Omental fat pad (tissue), 4 donors: ENCODE results near the gene ATXN10. TPM values are rescaled to one million over a fixed set of nuclear protein-coding genes. Genes with fewer than 3 reads are reported as not detected.

Experiments
- ATAC-seq: fragments of 150-250 bp; one replicate; pipeline ENCODE4 v1.9.1; 2016; ENCODE audit warnings: mild to moderate bottlenecking, moderate library complexity; ENCODE audit not compliant: low FRiP score
- DNase-seq: peaks from one replicate; pipeline ENCODE4 v3.0.0-alpha.2; 2019; ENCODE audit warnings: low spot score
- total RNA-seq, 4 donors: library from RNA; depleted of rRNA; stranded (reverse); fragments of >200 nt; gene quantifications; one replicate each; pipeline ENCODE4 v1.1.0, GENCODE V29; 2016
- TF ChIP-seq, protein P1 (sequence below), 3 donors: fragments of 450-650 bp; IDR thresholded peaks; one replicate each; pipeline ENCODE4 v1.5.1; 2016 to 2017; ENCODE audit warnings: antibody characterized with exemption in 3 of 3, mild to moderate bottlenecking in 3 of 3, moderate library complexity in 2 of 3

ATXN10 gene
- total RNA-seq, 4 donors from 2014 or later, result 80.9 to 127 (median 103) TPM

DNA sequence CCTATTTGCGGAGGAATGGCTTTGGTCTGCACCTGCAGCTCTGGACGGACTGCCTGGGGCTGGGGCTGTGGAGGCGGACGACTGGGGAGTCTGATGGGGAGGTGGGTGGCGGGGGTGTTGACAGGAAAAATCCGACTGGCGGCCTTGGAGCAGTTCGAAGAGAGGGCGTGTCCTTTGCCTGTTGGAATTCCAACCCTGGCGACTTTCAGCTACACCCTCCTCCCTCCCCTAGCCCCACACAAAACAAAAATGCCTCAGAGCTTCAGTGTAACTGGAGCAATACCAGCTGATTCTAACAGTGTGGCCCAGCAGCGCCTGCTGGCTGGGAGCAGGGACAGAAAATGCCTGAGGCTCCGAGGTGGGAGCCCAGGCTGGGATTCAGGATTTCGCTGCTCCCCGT lies 85.4 kb downstream of the ATXN10 start:
- ATAC-seq, result no peak
- TF ChIP-seq, protein P1, sequence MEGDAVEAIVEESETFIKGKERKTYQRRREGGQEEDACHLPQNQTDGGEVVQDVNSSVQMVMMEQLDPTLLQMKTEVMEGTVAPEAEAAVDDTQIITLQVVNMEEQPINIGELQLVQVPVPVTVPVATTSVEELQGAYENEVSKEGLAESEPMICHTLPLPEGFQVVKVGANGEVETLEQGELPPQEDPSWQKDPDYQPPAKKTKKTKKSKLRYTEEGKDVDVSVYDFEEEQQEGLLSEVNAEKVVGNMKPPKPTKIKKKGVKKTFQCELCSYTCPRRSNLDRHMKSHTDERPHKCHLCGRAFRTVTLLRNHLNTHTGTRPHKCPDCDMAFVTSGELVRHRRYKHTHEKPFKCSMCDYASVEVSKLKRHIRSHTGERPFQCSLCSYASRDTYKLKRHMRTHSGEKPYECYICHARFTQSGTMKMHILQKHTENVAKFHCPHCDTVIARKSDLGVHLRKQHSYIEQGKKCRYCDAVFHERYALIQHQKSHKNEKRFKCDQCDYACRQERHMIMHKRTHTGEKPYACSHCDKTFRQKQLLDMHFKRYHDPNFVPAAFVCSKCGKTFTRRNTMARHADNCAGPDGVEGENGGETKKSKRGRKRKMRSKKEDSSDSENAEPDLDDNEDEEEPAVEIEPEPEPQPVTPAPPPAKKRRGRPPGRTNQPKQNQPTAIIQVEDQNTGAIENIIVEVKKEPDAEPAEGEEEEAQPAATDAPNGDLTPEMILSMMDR (IDR thresholded peaks at IDR 0.05), result no peak

DNA sequence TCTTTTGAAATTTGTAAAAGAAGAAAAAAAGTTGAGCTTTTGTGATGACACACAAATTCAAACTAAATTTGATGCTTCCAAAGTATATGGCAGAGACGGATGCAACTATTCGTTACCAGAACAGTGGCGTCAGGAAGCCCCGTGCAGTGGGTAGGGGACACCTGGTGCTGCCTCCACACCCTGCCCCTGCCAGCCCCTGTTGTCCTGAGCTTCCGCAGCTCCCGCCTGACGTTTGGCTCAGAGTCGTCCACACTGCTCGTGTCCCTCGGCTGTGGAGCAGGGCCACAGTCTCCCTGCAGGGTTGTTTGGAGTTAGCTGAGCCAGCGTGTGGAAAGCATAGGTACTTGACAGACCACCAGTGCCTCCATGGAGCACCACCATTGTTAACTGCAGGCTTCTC lies 86.3 kb downstream of the ATXN10 start:
- TF ChIP-seq, protein P1 (IDR thresholded peaks at IDR 0.05), result no peak
- ATAC-seq (no peak), DNase-seq (no peak)

More for the DNA sequence above, 85.4 kb downstream of the ATXN10 start:
- DNase-seq, result no peak

DNA sequence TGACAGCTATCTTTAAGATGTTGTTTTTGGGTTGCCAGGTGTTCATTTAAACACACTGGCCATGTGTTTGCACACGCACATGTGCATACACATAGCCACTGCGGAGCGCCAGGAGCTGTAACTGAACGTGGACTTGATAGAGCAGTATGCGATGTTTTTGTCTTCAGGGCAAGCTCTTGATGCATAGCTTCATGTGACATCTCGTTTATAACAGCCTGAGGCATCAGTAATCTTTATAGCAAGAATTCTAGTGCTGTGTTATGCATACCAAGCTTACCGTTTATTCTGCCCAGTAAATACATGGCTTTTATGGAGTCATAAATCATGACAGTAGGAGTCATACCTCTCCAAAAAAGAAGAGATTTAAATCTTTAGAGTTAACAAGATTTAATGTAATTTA lies 87.0 kb downstream of the ATXN10 start:
- TF ChIP-seq, protein P1 (IDR thresholded peaks at IDR 0.05), result no peak
- ATAC-seq (no peak), DNase-seq (no peak)

DNA sequence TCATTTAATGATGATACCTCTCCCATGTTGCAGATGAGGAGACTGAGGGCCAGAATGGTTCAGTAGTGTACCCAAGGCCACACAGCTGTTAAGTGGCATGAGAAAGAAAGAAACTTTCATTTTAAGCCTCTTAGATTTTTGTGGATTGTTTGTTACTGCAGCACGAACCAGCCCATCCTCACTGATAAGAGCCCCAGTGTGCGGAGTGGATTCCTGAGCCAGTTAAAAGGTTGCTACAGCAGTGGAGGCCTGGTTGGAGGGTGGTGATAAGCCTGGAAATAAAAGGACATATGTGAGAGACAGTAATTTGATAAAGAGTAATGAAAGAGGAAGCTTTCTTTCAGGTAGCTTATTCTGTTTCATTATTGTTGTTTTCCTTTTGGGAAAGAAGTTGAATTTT lies 89.0 kb downstream of the ATXN10 start:
- ATAC-seq, result no peak
- TF ChIP-seq, protein P1 (IDR thresholded peaks at IDR 0.05), result no peak
- DNase-seq, result no peak

DNA sequence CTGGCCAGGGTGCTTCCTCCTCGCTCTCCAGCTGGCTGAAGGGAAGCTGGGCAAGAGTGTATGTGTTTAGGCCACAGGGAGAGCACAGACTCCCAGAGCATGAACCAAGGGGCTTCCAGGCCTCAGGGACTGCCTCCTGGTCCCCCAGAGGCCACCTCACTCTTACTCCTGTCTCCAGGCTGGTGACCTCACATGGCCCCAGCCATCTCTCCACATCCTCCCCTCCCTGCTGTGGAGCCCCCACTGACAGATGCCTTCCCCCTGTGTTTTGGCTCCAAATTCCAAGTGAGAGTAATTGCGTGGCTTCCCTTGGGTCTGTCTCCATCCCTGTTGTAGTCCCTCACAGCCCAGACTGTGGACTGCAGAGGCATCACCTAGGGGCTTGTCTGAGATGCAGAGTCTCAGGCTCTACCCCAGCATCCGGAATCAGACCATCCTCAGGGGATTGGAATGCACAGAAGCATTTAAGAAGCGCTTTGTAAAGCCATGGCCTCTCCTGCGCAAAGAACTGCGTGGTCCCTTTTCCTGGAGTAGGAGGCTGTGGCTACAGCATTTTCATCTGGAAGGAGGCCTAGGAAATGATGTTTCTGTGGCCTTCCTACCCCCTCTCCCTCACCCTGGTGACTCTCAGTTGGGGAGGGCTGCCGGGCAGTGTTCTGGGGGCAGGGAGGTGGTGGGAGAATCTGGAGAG lies 91.1 kb downstream of the ATXN10 start:
- ATAC-seq (peak; percentile 17), DNase-seq (no peak)
- TF ChIP-seq, protein P1 (IDR thresholded peaks at IDR 0.05), result no peak

DNA sequence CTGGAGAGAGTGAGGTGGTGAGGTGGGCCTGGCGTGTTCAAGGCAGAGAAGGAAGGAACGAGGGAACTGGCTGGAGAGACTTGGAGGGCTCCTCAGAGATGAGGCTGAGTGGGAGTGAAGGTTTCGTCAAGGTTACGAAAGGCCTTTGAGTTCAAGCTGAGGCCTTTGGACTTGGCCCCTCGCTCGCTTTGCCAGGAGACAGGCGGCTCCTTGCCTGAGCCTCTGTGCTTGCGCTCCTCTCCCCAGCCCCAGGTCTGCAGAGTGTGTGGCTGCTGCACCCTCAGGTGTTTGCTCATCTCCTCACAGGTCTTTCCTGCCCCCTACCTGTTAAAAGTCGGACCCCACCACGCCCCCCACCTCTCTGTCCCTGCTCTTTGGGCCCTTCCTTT lies 91.6 kb downstream of the ATXN10 start:
- DNase-seq, result no peak
- TF ChIP-seq, protein P1 (IDR thresholded peaks at IDR 0.05), result no peak
- peak; percentile 77 for ATAC-seq

DNA sequence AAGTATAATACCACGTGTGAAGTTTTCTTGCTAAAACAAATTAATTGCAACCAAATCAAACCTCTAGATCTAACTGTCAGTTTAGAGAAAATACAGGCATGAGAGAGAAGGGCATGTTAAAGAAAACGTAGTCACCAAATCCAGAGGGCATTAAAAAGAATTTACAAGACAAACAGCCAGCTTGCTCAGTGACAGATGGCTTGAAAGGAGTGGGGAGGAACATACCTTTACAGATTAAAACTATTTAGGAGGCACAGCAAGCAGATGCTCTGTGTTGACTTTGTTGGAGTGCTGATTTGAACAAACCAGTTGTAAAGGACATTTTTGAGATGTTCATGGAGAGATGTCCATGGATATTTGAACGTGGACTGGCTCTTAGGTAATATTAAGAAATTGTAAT lies 96.9 kb downstream of the ATXN10 start:
- no peak for DNase-seq
- no peak for ATAC-seq
- TF ChIP-seq, protein P1 (IDR thresholded peaks at IDR 0.05), result no peak
